Neural progenitor cell (in vitro differentiated cells): Measurements from ENCODE around the gene CUEDC2. TPM values are rescaled to one million over a fixed set of nuclear protein-coding genes. Genes with fewer than 3 reads are reported as not detected.
A peak's percentile ranks its signal among the peaks of the same experiment; 100 is the strongest.

Source experiments
- DNase-seq: peaks from one replicate; pipeline ENCODE4 v3.0.0-alpha.2; 2016; ENCODE audit warnings: low spot score
- H2AFZ ChIP-seq: fragments of 200-600 bp; sonication (generic); replicated peaks from 2 replicates; pipeline ENCODE4 v1.6.1; 2016; ENCODE audit warnings: antibody characterized with exemption
- H3F3A ChIP-seq: fragments of 200-600 bp; sonication (generic); 2 replicates; pipeline ENCODE4 v1.6.1; 2016; ENCODE audit warnings: antibody characterized with exemption, low read depth
- H3K27ac ChIP-seq: fragments of 200-600 bp; sonication (generic); 2 replicates; pipeline ENCODE4 v1.5.1; 2016; ENCODE audit warnings: mild to moderate bottlenecking
- H3K27me3 ChIP-seq: fragments of 200-600 bp; sonication (generic); 2 replicates; pipeline ENCODE4 v1.6.1; 2016; ENCODE audit warnings: mild to moderate bottlenecking, moderate library complexity
- H3K36me3 ChIP-seq: fragments of 200-600 bp; sonication (generic); 2 replicates; pipeline ENCODE4 v1.5.1; 2016
- H3K4me1 ChIP-seq: fragments of 200-600 bp; sonication (generic); 2 replicates; pipeline ENCODE4 v1.6.1; 2016; ENCODE audit warnings: mixed run types
- H3K4me2 ChIP-seq: fragments of 200-600 bp; sonication (generic); 2 replicates; pipeline ENCODE4 v1.6.1; 2016
- H3K4me3 ChIP-seq: fragments of 200-600 bp; sonication (generic); 2 replicates; pipeline ENCODE4 v1.5.1; 2016
- H3K79me2 ChIP-seq: fragments of 200-600 bp; sonication (generic); 2 replicates; pipeline ENCODE4 v1.6.1; 2016; ENCODE audit warnings: low read depth
- H3K9ac ChIP-seq: fragments of 200-600 bp; sonication (generic); 2 replicates; pipeline ENCODE4 v1.6.1; 2016
- H3K9me3 ChIP-seq: fragments of 200-600 bp; sonication (generic); 2 replicates; pipeline ENCODE4 v1.5.1; 2016; ENCODE audit warnings: low read depth
- H4K20me1 ChIP-seq: fragments of 200-600 bp; sonication (generic); 2 replicates; pipeline ENCODE4 v1.6.1; 2016; ENCODE audit warnings: low read depth
- H3K27ac Mint-ChIP-seq: 3 replicates; pipeline ENCODE4 v1.8.0; 2021; ENCODE audit warnings: mixed read lengths
- H3K27me3 Mint-ChIP-seq: 2 replicates; pipeline ENCODE4 v1.8.0; 2022; ENCODE audit warnings: low read depth, mild to moderate bottlenecking, inconsistent platforms, moderate library complexity, mixed read lengths; ENCODE audit not compliant: insufficient read depth
- H3K36me3 Mint-ChIP-seq: 3 replicates; pipeline ENCODE4 v1.8.0; 2021; ENCODE audit warnings: mixed read lengths
- H3K4me1 Mint-ChIP-seq: 3 replicates; pipeline ENCODE4 v1.8.0; 2021; ENCODE audit warnings: mixed read lengths
- H3K4me3 Mint-ChIP-seq: 3 replicates; pipeline ENCODE4 v1.8.0; 2021; ENCODE audit warnings: mild to moderate bottlenecking, moderate library complexity, mixed read lengths
- H3K9me3 Mint-ChIP-seq: 3 replicates; pipeline ENCODE4 v1.8.0; 2020; ENCODE audit warnings: mixed read lengths
- EZH2 ChIP-seq: fragments of 200-600 bp; sonication (generic); IDR thresholded peaks from 2 replicates; pipeline ENCODE4 v1.6.1; 2017; ENCODE audit warnings: antibody characterized with exemption, mild to moderate bottlenecking, moderate library complexity
- EZH2phosphoT487 ChIP-seq: fragments of 200-600 bp; sonication (generic); IDR thresholded peaks from 2 replicates; pipeline ENCODE4 v1.6.1; 2017; ENCODE audit warnings: antibody characterized with exemption
- total RNA-seq: library from RNA; depleted of rRNA; stranded (reverse); fragments of >200 nt; gene quantifications from 2 replicates; pipeline ENCODE4 v1.2.3, GENCODE V29; 2015; ENCODE audit warnings: low replicate concordance
- TF ChIP-seq, protein P1 (sequence below): fragments of 200-600 bp; sonication (generic); IDR thresholded peaks from 2 replicates; pipeline ENCODE4 v1.5.1; 2017; ENCODE audit warnings: antibody characterized with exemption, mild to moderate bottlenecking

Gene CUEDC2
- total RNA-seq, 1 donor from 2014 or later: 64.0 TPM

- peak; percentile 52 for DNase-seq
- H3K79me2 ChIP-seq: no peaks in the 10 kb centered on the region
- peaks cover 19% of the 10 kb centered on the region for H3K27me3 Mint-ChIP-seq
- H3K36me3 ChIP-seq: no peaks in the 10 kb centered on the region
- TF ChIP-seq EZH2phosphoT487 (no peak), EZH2 (peak; percentile 46)
- H3K4me1 Mint-ChIP-seq: peaks cover 37% of the 10 kb centered on the region
- peak overlapping the region; percentile 98 for H3K4me3 Mint-ChIP-seq
- peak overlapping the region; percentile 77 for H3K4me3 ChIP-seq
- peaks cover 39% of the 10 kb centered on the region for H4K20me1 ChIP-seq
- peaks cover 4% of the 10 kb centered on the region for H3K36me3 Mint-ChIP-seq
- H3F3A ChIP-seq: peaks cover 46% of the 10 kb centered on the region
- peaks cover 16% of the 10 kb centered on the region for H3K4me1 ChIP-seq
- no peaks in the 10 kb centered on the region for H3K9me3 ChIP-seq
- H2AFZ ChIP-seq: peak overlapping the region; percentile 96
- H3K9me3 Mint-ChIP-seq: no peaks in the 10 kb centered on the region
- H3K27me3 ChIP-seq: peaks cover 26% of the 10 kb centered on the region
- H3K27ac Mint-ChIP-seq: no peak overlapping the region
- H3K4me2 ChIP-seq: peak overlapping the region; percentile 87
- H3K9ac ChIP-seq: no peak overlapping the region
- H3K27ac ChIP-seq: no peak overlapping the region
These were observed 10.4 kb downstream of the CUEDC2 start for GRCh38 chr10:102421757-102422512.

- Histone ChIP-seq H3K79me2 (no peaks in the 10 kb centered on the region), H3K27ac (no peak overlapping the region), H2AFZ (peak overlapping the region; percentile 96), H3K4me3 (peak overlapping the region; percentile 77), H3K4me2 (peak overlapping the region; percentile 87), H3K9me3 (no peaks in the 10 kb centered on the region), H3K27me3 (peaks cover 26% of the 10 kb centered on the region), H3K9ac (no peak overlapping the region), H4K20me1 (peaks cover 39% of the 10 kb centered on the region), H3K4me1 (peaks cover 16% of the 10 kb centered on the region), H3K36me3 (no peaks in the 10 kb centered on the region), H3F3A (peaks cover 46% of the 10 kb centered on the region)
- no peak for DNase-seq
- Mint-ChIP-seq H3K36me3 (peaks cover 4% of the 10 kb centered on the region), H3K27ac (no peak overlapping the region), H3K4me3 (peak overlapping the region; percentile 98), H3K27me3 (peaks cover 16% of the 10 kb centered on the region), H3K4me1 (peaks cover 38% of the 10 kb centered on the region), H3K9me3 (no peaks in the 10 kb centered on the region)
- peak; percentile 65 for TF ChIP-seq EZH2
- TF ChIP-seq, protein P1, sequence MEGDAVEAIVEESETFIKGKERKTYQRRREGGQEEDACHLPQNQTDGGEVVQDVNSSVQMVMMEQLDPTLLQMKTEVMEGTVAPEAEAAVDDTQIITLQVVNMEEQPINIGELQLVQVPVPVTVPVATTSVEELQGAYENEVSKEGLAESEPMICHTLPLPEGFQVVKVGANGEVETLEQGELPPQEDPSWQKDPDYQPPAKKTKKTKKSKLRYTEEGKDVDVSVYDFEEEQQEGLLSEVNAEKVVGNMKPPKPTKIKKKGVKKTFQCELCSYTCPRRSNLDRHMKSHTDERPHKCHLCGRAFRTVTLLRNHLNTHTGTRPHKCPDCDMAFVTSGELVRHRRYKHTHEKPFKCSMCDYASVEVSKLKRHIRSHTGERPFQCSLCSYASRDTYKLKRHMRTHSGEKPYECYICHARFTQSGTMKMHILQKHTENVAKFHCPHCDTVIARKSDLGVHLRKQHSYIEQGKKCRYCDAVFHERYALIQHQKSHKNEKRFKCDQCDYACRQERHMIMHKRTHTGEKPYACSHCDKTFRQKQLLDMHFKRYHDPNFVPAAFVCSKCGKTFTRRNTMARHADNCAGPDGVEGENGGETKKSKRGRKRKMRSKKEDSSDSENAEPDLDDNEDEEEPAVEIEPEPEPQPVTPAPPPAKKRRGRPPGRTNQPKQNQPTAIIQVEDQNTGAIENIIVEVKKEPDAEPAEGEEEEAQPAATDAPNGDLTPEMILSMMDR: no peak
These were observed 10.9 kb downstream of the CUEDC2 start for GRCh38 chr10:102421507-102421756.

DNA sequence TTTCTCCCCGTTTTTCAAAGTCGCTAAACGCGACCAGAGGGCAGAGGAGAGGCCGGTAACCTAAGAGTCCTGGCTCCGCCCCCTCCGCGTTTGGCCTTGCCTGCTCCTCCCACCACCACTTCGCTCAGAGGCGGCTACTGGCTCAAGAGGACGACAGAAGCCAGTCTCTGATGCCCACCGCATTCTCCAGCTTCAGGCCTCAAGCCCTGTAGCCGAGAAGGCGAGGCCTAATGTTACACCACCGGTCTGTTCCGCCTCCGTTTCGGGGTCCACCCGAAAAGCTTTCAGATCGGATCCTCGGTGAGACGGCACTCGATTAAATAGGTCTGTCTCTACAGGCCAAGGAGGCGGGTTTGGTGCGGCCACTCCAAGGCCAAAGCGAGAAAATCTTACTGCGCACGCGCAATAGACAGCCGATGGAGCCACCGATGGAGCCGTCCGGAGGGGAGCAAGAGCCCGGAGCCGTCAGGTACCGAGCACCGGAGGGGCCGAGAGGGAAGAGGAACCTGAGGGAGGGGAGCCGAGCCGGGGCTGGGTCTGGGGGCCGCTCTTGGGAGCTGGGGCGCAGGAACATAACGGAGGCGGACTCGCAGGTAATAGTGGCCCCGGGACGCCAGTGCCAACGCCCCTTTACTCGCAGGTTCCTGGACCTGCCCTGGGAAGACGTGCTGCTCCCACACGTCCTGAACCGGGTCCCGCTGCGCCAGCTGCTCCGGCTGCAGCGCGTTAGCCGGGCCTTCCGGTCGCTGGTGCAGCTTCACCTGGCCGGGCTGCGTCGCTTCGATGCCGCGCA is 11.5 kb downstream of the CUEDC2 start, which contains the start of gene FBXL15:
FBXL15 (plus strand) TSS at position 123 of the 793 bp plus-strand sequence; CDS start at position 417, 294 bp downstream.
- peak within 1 kb of the TSS; percentile 98 for H3K4me3 Mint-ChIP-seq
- no peak within 1 kb of the TSS for H3K27ac ChIP-seq
- TF ChIP-seq EZH2 (no peak), EZH2phosphoT487 (no peak)
- TF ChIP-seq, protein P1: no peak
- peak; percentile 99 for DNase-seq
- peak within 1 kb of the TSS; percentile 77 for H3K4me3 ChIP-seq
- H3K9me3 ChIP-seq: no peaks in the 10 kb centered on the region
- H3K4me1 ChIP-seq: peaks cover 16% of the 10 kb centered on the region
- peak within 1 kb of the TSS; percentile 87 for H3K4me2 ChIP-seq
- no peaks in the 10 kb centered on the region for H3K79me2 ChIP-seq
- no peaks in the 10 kb centered on the region for H3K9me3 Mint-ChIP-seq
- peaks cover 36% of the 10 kb centered on the region for H3K4me1 Mint-ChIP-seq
- H3K36me3 Mint-ChIP-seq: peaks cover 4% of the 10 kb centered on the region
- peaks cover 39% of the 10 kb centered on the region for H4K20me1 ChIP-seq
- H3K27me3 ChIP-seq: peaks cover 26% of the 10 kb centered on the region
- H3K9ac ChIP-seq: no peak within 1 kb of the TSS
- no peaks in the 10 kb centered on the region for H3K36me3 ChIP-seq
- peak within 1 kb of the TSS; percentile 96 for H2AFZ ChIP-seq
- peaks cover 15% of the 10 kb centered on the region for H3K27me3 Mint-ChIP-seq
- peaks cover 46% of the 10 kb centered on the region for H3F3A ChIP-seq
- H3K27ac Mint-ChIP-seq: peak within 1 kb of the TSS; percentile 98
